HL-60 (cell line): ENCODE results near the gene KRT28.

ENCODE experiments used
- GABPA ChIP-seq: IDR thresholded peaks from 2 replicates; pipeline ENCODE4 v1.6.1; 2012; ENCODE audit warnings: low read depth
- POLR2AphosphoS5 ChIP-seq: IDR thresholded peaks from 2 replicates; pipeline ENCODE4 v1.6.1; 2012; ENCODE audit warnings: low read depth
- REST ChIP-seq: IDR thresholded peaks from 2 replicates; pipeline ENCODE4 v1.6.1; 2012; ENCODE audit warnings: low read depth; ENCODE audit not compliant: insufficient replicate concordance
- SPI1 ChIP-seq: IDR thresholded peaks from 2 replicates; pipeline ENCODE4 v1.6.1; 2012; ENCODE audit warnings: low read depth, mild to moderate bottlenecking, borderline replicate concordance
- TF ChIP-seq, protein P1 (sequence below): IDR thresholded peaks from one replicate; pipeline ENCODE4 v1.5.1; 2011; ENCODE audit warnings: low read length, control low read depth, inconsistent platforms; ENCODE audit not compliant: insufficient read depth

DNA sequence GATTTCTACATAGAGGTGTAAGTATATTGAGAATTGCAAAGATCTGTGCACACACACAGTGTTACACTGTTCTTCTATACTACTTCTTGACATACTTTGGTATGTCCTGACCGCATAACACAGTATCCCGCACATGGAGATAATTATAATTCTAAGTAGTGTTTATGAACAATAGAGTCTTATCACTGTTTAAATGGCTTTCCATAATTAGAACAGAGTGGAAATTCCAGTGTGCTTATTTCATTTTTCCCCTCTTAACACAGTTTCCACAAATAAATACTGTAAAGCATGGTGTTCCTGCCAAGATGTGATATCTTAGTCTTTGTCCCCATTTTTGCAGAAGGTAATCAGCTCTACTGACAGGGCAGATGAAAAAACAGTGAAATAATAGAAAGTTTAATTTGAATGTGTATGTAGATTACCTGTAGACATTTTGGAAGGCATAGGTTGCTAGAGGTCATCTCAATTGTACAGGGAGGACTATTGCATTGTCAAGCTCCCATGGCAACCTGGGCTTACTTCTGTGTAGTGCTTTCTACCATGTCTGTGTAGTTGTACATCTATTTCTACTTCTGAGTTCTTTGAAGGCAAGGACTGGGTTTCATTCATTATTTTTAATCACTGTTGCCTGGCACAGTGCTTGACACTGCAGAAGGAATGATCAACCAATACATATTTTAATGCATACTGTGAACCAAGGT is 10.1 kb upstream of the KRT28 start:
- TF ChIP-seq, protein P1, sequence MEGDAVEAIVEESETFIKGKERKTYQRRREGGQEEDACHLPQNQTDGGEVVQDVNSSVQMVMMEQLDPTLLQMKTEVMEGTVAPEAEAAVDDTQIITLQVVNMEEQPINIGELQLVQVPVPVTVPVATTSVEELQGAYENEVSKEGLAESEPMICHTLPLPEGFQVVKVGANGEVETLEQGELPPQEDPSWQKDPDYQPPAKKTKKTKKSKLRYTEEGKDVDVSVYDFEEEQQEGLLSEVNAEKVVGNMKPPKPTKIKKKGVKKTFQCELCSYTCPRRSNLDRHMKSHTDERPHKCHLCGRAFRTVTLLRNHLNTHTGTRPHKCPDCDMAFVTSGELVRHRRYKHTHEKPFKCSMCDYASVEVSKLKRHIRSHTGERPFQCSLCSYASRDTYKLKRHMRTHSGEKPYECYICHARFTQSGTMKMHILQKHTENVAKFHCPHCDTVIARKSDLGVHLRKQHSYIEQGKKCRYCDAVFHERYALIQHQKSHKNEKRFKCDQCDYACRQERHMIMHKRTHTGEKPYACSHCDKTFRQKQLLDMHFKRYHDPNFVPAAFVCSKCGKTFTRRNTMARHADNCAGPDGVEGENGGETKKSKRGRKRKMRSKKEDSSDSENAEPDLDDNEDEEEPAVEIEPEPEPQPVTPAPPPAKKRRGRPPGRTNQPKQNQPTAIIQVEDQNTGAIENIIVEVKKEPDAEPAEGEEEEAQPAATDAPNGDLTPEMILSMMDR: no peak
- TF ChIP-seq POLR2AphosphoS5: no peak
- TF ChIP-seq REST: no peak
- TF ChIP-seq SPI1: no peak
- TF ChIP-seq GABPA: no peak
